Germinal center (tissue), 1 donor: ENCODE measurements around the gene FERD3L.

Experiments used
- DNase-seq: peaks from one replicate; pipeline ENCODE4 v3.0.0; 2012; ENCODE audit warnings: mixed read lengths, low spot score

The FERD3L gene

GRCh38 chr7:19099924-19100323, 45.3 kb downstream of the FERD3L start:
- DNase-seq: no peak

GRCh38 chr7:19099194-19099593, 46.0 kb downstream of the FERD3L start:
- no peak for DNase-seq

GRCh38 chr7:19098510-19098909, 46.7 kb downstream of the FERD3L start:
- DNase-seq: no peak

GRCh38 chr7:19097165-19098055, 47.8 kb downstream of the FERD3L start:
- no peak for DNase-seq

- DNase-seq: no peak
Observed at GRCh38 chr7:19095353-19095860, 49.8 kb downstream of the FERD3L start.
